Measurements from ENCODE around the gene RPL26.

- no peak for TF ChIP-seq CTCF (IDR thresholded peaks at IDR 0.05)
- TF ChIP-seq POLR2A (IDR thresholded peaks at IDR 0.05) = no peak
These were observed 11.2 kb downstream of the RPL26 start for GRCh38 chr17:8371786-8372185.

Measured in thyroid gland (tissue), 4 donors.